HFF-Myc (cell line): Measurements from ENCODE around the gene SYCP2L.
"Not testable (repeated sequence)": the region's sequence is repeated elsewhere in the genome, so short reads cannot be mapped to it uniquely, and the experiment has no call there.

Source experiments
- DNase-seq: peaks from one replicate; pipeline ENCODE4 v3.0.0-alpha.2; 2011; ENCODE audit warnings: low read depth; ENCODE audit errors: extremely low read depth
- H3K4me3 ChIP-seq: replicated peaks from 2 replicates; pipeline ENCODE4 v1.5.1; 2011; ENCODE audit warnings: low read depth, mild to moderate bottlenecking, control low read depth, low read length
- CTCF ChIP-seq: IDR thresholded peaks from 2 replicates; pipeline ENCODE4 v1.5.1; 2012; ENCODE audit warnings: mild to moderate bottlenecking, low read depth, low read length, control low read depth; ENCODE audit errors: missing control alignments

The SYCP2L gene

DNA sequence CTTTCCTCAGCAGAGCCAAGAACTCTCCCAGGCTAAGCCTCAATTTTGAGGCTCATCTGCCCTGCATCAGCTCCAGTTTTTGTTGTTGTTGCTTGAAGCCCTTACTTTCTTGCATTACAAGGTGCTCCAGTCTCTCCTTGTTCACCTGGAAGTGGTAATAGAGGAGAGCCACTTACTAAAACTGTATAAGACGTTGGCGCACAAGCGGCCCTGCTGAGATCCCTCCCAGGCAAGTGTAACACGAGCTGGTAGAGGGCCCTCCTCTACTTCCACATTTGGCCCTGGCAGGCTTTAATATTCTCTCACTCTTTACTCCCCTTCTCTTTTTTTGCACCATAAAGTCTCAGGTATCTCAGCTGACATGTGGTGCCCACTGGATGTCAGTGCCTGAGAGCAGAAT, 24.5 kb upstream of the SYCP2L start:
- H3K4me3 ChIP-seq = no peak overlapping the region
- no peak for DNase-seq
- TF ChIP-seq CTCF = no peak

DNA sequence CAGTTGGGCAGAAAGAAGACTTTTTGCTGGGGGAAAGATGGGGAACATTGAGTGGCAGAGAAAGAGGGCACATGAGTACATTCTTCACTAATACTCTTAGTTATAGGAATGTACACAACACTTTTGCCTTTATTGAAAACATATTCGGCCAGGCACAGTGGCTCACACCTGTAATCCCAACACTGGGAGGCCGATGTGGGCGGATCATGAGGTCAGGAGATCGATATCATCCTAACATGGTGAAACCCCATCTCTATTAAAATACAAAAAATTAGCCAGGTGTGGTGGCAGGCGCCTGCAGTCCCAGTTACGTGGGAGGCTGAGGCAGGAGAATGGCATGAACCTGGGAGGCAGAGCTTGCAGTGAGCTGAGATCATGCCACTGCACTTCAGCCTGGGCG, 23.8 kb upstream of the SYCP2L start:
- not testable (repeated sequence) for H3K4me3 ChIP-seq, DNase-seq

- DNase-seq, H3K4me3 ChIP-seq: not testable (repeated sequence)
These were observed 20.1 kb upstream of the SYCP2L start for GRCh38 chr6:10866709-10867108.

- no peak overlapping the region for H3K4me3 ChIP-seq
- no peak for TF ChIP-seq CTCF
- no peak for DNase-seq
These were observed 18.9 kb upstream of the SYCP2L start for GRCh38 chr6:10867952-10868351.

- H3K4me3 ChIP-seq = no peak overlapping the region
- no peak for TF ChIP-seq CTCF
- DNase-seq = no peak
These were observed 13.5 kb upstream of the SYCP2L start for GRCh38 chr6:10873374-10873773.

GRCh38 chr6:10874207-10874606, 12.6 kb upstream of the SYCP2L start:
- no peak overlapping the region for H3K4me3 ChIP-seq
- DNase-seq = no peak
- no peak for TF ChIP-seq CTCF

GRCh38 chr6:10875026-10875425, 11.8 kb upstream of the SYCP2L start:
- no peak for DNase-seq
- no peak overlapping the region for H3K4me3 ChIP-seq
- no peak for TF ChIP-seq CTCF

GRCh38 chr6:10877012-10877411, 9.8 kb upstream of the SYCP2L start:
- TF ChIP-seq CTCF = no peak
- H3K4me3 ChIP-seq = no peak overlapping the region
- DNase-seq = no peak
